ENCODE data around the gene ARMC6. TPM values are rescaled to one million over a fixed set of nuclear protein-coding genes. Genes with fewer than 3 reads are reported as not detected.
A peak's percentile ranks its signal among the peaks of the same experiment; 100 is the strongest.

The ARMC6 gene
- total and polyA plus RNA-seq, 2 of the 13 experiments (the other 11 are each of a cell fraction or from before 2014, with no cell fraction given): 16.2 to 36.8 TPM

GRCh38 chr19:19051478-19052213, 18.2 kb downstream of the ARMC6 start (continued):
- TF ChIP-seq ZNF276 (CRISPR knock-in tag; IDR thresholded peaks at IDR 0.05; ENCODE audit: low read depth) (no peak), AGO2 (optimal IDR thresholded peaks at IDR 0.05; ENCODE audit: low read depth, low read length) (peak; percentile 82), RBM22 (optimal IDR thresholded peaks at IDR 0.05; ENCODE audit: low read length) (peak; percentile 28)
- TF ChIP-seq, protein P1, sequence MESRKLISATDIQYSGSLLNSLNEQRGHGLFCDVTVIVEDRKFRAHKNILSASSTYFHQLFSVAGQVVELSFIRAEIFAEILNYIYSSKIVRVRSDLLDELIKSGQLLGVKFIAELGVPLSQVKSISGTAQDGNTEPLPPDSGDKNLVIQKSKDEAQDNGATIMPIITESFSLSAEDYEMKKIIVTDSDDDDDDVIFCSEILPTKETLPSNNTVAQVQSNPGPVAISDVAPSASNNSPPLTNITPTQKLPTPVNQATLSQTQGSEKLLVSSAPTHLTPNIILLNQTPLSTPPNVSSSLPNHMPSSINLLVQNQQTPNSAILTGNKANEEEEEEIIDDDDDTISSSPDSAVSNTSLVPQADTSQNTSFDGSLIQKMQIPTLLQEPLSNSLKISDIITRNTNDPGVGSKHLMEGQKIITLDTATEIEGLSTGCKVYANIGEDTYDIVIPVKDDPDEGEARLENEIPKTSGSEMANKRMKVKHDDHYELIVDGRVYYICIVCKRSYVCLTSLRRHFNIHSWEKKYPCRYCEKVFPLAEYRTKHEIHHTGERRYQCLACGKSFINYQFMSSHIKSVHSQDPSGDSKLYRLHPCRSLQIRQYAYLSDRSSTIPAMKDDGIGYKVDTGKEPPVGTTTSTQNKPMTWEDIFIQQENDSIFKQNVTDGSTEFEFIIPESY (CRISPR knock-in tag; IDR thresholded peaks at IDR 0.05): peak; percentile 99

DNA sequence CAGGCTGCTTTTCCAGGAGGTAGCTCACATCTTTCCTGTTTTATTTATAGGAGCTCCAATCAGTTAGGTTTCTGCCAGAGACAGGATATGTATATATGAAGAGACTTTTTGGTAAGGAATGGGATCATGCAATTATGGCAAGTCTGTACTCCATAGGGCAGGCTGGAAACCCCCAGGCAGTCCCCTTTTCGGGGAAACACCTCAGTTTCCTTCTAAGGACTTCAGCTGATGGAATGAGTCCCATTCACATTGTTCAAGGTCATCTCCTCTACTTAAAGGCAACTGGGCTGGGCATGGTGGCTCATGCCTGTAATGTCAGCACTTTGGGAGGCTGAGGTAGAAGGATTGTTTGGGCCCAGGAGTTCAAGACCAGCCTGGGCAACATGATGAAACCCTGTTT, 19.5 kb downstream of the ARMC6 start:
- Histone ChIP-seq H3K9me3 (ENCODE audit: low read length) (no peaks in the 10 kb centered on the region), H3K27ac (ENCODE audit: extremely low read length, insufficient read depth, low read length) (no peak overlapping the region), H3K4me2 (ENCODE audit: low read depth, low read length) (no peak overlapping the region), H3K79me2 (ENCODE audit: insufficient read depth, low read length) (no peaks in the 10 kb centered on the region), H2AFZ (ENCODE audit: low read length) (no peak overlapping the region), H3K9ac (ENCODE audit: insufficient read depth, low read depth, low read length) (no peak overlapping the region), H3K4me3 (replicated peaks in 1 of 3; ENCODE audit: insufficient read depth in 1 of 3, low read depth in 2 of 3, low read length in 3 of 3) (no peak overlapping the region), H3K4me1 (ENCODE audit: insufficient read depth, low read length) (peaks cover 9% of the 10 kb centered on the region), H3K27me3 (ENCODE audit: control insufficient read depth in 1 of 2, insufficient read depth in 2 of 2, low read length in 2 of 2) (no peaks in the 10 kb centered on the region), H3K36me3 (replicated peaks in 1 of 2; ENCODE audit: control insufficient read depth in 1 of 2, insufficient read depth in 2 of 2, low read length in 2 of 2) (peaks cover 29 to 74% of the 10 kb centered on the region in 2 experiments), H4K20me1 (ENCODE audit: insufficient read depth, low read length) (no peaks in the 10 kb centered on the region)
- DNase-seq (ENCODE audit: low spot score) (no peak), FAIRE-seq (no peak), ATAC-seq (no peak)
- ChIA-PET POLR2A (no interaction called here), CTCF (ENCODE audit: low intra/inter-chr PET ratio, low total read pairs) (interaction anchor here (1.6 to 2.7 kb wide), 4 partner anchors 46 to 86 kb away, joined by 5 to 31 read pairs (median 24); partner anchors contain the start of gene TMEM161A)
- intact Hi-C loops (cut with micrococcal nuclease; ENCODE audit: unreplicated experiment) (loop anchor here (2.0 kb wide), 1 partner anchor 86 kb away; the partner anchor contains the start of gene TMEM161A), in situ Hi-C loops (cut with HindIII; ENCODE audit: extremely low pct_ligation_motif_present, low pct_unique_long_range_greater_than_20kb) (loop anchor here (5.0 kb wide), 1 partner anchor 84 kb away; the partner anchor contains the start of gene TMEM161A)
- no peak for TF ChIP-seq MYC (CRISPR knock-in tag; IDR thresholded peaks at IDR 0.05; ENCODE audit: borderline replicate concordance)
- WGBS (ENCODE audit: low lambda C conversion rate): 78% methylated on average over 1 of the region's 1 CpG
- BruUV-seq (replicated peaks): no TSS peak

Data from HepG2 (cell line).